Stimulated activated CD4-positive, alpha-beta T cell treated with anti-CD3 and anti-CD28 coated beads, Interleukin-12 subunit alpha, Interleukin-12 subunit beta, amount 100 ng/mL, for 48 hours (primary cell): ENCODE measurements around the gene PHACTR4.
"Not testable (repeated sequence)": the region's sequence is repeated elsewhere in the genome, so short reads cannot be mapped to it uniquely, and the experiment has no call there.

Experiments used
- DNase-seq, 3 donors: peaks; one replicate each; pipeline ENCODE4 v3.0.0-alpha.2; 2020; ENCODE audit warnings: low read depth in 2 of 3, low spot score in 1 of 3

Gene PHACTR4

GRCh38 chr1:28369371-28370238, at the start of gene PHACTR4:
TSS of gene PHACTR4 (plus strand) at chr1:28369740. CDS start at chr1:28407448, 37,708 bp downstream.
- peak; percentile 71 to 83 (median 75) for DNase-seq

DNA sequence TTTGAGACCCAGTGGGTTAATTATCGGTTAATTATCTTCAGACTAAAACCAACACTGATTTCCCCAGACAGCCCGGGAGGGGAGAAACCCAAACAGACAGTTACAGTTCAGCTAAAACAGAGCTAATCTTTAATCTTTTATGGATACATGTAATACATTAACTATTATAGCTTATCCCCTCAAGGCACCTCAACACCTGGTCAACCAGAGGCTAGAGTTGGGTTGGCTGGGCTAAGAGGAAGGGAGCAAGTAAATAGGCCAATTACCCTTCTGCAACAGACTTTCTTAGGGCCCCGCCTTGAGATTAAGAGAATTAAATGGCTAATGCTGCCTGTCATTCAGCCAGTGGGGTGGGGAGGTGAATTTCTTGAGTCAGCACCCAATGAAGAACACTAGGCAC, 47.3 kb upstream of the PHACTR4 start:
- DNase-seq, result no peak

DNA sequence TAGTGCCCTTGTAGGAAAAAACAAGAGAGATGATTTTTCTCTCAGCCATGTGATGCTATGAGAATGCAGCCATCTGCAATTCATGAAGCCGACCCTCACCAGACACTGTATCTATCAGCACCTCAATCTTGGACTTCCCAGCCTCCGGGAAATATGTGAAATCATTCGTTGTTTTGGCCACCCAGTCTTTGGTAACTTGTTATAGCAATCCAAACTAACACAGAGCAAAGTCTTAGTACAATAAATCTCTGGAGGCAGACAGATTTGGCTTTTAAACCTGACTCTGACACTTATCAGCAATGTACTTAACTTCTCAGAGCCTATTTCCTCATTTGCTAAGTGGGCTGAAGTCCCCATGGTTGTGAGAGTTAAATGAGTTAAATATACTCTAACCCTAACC, 45.8 kb upstream of the PHACTR4 start:
- DNase-seq, result no peak

GRCh38 chr1:28326515-28326914, 43.0 kb upstream of the PHACTR4 start:
- DNase-seq, result no peak

GRCh38 chr1:28326984-28327383, 42.6 kb upstream of the PHACTR4 start:
- DNase-seq, result no peak

GRCh38 chr1:28327431-28327830, 42.1 kb upstream of the PHACTR4 start:
- DNase-seq, result not testable (repeated sequence)

DNA sequence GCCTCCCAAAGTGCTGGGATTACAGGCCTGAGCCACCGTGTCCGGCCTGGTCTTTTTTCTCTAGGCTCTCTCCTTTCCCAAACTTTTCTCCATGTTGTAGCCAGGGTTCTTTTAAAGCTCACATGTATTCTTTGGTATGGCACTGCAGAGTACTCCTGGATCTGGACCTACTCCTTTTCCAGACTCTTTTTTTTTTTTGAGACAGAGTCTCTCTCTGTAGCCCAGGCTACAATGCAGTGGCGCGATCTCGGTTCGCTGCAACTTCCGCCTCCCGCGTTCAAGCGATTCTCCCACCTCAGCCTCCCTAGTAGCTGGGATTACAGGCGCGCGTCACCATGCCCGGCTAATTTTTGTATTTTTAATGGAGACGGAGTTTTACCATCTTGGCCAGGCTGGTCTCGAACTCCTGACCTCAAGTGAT, 41.3 kb upstream of the PHACTR4 start:
- peak in 1 of 3 donors; percentile 11 for DNase-seq

DNA sequence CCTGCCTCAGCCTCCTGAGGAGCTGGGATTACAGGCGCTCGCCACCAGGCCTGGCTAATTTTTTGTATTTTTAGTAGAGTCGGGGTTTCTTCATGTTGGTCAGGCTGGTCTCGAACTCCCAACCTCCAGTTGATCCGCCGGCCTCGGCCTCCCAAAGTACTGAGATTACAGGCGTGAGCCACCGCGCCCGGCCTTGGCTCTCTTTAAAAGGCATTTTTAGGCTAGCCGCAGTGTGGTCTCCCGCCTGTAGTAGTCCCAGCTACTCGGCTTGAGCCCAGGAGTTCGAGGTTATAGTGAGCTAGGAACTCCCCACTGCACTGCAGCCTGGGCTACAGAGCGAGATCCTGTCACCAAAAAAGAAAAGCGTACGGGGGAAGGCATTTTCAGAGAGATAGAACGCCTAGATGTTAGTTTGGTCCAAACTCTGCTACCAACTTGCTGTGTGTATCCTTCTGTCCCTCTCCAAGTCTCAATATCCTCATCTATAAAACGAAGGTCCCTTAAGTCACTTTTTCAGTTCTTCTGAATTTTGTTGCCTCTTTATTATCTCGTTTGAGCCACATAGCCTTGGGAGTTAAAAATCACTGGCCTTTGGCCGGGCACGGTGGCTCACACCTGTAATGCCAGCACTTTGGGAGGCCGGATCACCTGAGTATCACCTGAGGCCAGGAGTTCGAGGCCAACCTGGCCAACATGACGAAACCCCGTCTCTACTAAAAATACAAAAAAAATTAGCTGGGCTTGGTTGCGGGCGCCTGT, 40.0 kb upstream of the PHACTR4 start:
- peak; percentile 17 to 33 (median 30) for DNase-seq

DNA sequence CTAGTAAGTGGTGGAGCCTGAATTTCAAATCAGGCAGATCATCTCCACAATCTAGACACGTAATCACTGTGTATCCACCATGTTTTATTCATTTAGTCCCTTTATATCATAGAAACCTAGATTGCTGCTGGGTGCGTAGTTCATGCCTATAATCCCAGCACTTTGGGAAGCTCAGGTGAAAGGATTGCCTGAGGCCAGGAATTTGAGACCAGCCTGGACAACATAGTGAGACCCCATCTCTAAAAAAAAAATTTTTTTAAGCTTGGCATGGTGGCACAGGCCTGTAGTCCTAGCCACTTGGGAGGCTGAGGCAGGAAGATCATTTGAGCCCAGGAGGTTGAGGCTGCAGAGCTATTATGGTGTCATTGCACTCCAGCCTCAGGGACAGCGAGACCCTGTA, 30.6 kb upstream of the PHACTR4 start:
- DNase-seq, result no peak

DNA sequence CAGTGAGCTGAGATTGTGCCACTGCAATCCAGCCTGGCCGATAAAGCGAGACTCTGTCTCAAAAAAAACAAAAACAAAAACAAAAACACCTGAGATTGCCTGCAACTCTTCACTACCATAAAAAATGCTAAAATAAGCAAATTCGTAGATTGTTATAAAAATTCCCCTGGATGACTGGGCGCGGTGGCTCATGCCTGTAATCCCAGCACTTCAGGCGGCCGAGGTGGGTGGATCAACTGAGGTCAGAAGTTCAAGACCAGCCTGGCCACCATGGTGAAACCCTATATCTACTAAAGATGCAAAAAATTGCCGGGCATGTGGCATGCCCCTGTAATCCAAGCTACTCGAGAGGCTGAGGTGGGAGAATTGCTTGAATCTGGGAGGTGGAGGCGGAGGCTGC, 30.0 kb upstream of the PHACTR4 start:
- no peak for DNase-seq

DNA sequence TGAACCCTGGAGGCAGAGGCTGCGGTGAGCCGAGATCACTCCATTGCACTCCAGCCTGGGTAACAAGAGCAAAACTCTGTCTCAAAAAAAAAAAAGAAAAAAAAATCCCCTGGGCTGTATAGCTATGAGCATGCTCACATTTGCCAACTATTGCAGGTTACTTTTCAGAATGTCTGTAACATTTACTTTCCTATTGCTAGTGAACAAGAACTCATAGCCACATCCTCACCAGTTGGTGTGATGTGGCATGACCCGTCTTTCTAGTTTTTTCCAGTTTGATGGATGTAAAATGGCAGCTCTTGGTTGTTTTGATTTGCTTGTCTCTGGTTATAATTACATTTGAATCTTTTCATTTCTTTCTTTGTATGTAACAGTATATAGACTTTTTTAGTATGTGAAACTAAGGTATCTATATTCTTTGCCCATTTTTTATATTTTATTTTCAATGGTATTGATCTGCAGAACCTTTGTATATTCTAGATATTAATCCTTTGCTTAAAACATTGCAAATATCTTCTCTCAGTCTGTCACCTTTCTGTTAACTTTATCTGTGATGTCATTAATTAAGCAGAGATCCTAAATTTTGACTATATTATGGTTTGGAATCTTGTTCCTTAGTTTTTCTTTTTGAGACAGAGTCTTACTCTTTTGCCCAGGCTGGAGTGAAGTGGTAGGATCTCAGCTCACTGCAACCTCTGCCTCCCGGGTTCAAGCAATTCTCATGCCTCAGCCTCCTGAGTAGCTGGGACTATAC, 29.1 kb upstream of the PHACTR4 start:
- DNase-seq, result no peak

DNA sequence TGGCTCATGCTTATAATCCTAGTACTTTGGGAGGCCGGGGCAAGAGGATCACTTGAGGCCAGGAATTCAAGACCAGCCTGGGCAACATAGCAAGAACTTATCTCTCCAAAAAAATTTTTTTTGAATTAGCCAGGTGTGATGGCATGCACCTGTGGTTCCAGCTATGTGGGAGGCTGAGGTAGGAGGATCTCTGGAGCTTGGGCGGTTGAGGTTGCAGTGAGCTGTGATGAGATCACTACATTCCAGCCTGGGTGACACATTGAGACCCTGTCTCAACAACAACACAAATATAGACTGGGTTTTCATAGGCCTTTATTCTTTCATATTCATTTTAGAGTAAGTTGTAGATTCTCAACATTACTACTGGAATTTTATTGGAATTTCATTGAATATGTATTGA, 27.9 kb upstream of the PHACTR4 start:
- DNase-seq, result no peak

DNA sequence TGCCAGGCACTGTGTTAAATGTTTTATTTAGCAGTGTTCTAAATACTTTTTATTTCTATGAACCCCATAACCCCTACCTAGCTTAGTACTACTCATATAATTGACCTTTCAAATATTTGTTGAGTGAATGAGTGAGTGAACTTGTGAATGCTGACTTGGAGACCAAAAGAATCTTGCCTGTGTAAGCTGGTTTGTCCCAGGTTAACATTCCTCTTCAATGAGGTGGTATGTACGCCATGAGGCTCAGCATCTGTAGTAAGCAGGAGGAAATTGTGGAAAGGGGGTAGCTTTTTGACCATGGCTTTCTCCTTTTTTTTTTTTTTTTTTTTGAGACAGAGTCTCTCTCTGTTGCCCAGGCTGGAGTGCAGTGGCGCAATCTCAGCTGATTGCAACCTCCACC, 26.1 kb upstream of the PHACTR4 start:
- DNase-seq, result no peak

DNA sequence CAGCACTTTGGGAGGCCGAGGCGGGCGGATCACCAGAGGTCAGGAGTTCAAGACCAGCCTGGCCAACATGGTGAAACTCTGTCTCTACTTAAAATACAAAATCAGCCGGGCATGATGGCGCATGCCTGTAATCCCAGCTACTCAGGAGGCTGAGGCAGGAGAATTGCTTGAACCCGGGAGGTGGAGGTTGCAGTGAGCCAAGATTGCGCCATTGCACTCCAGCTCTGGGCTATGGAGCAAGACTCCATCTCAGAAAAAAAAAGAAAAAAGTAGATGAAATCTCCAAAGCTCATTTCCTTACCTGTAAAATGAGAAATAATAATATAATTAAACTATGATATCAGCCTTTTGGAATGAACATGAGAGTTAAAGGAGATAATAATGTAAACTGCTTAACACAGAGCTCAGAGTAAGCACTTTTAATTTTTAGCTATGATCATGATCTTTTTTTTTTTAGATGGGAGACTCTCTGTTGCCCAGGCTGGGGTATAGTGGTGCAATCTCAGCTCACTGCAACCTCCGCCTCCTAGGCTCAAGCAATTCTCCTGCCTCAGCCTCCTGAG, 16.2 kb upstream of the PHACTR4 start:
- DNase-seq, result not testable (repeated sequence)

DNA sequence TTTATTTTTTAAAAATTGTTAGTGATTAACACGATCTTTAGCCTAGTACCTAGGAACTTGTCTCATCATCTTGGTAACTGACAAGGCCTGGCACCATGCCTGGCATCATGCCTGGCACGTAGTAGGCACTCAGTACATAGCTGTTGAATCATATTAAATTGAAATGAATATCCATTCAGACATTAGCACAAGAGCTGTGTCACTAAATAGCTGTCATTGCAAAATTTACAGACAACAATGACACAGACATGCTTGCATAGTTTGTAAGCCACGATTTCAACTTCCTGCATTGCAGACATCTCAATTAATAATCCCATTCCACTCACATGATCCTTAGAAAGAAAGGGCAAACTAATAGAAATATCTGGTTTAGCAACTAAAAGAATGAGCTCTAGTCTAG, 15.4 kb upstream of the PHACTR4 start:
- no peak for DNase-seq

- DNase-seq, result no peak
Observed at GRCh38 chr1:28358716-28359115, 10.8 kb upstream of the PHACTR4 start.

- DNase-seq, result peak; percentile 54 to 71 (median 58)
Observed at GRCh38 chr1:28359592-28360239, 9.8 kb upstream of the PHACTR4 start.

DNA sequence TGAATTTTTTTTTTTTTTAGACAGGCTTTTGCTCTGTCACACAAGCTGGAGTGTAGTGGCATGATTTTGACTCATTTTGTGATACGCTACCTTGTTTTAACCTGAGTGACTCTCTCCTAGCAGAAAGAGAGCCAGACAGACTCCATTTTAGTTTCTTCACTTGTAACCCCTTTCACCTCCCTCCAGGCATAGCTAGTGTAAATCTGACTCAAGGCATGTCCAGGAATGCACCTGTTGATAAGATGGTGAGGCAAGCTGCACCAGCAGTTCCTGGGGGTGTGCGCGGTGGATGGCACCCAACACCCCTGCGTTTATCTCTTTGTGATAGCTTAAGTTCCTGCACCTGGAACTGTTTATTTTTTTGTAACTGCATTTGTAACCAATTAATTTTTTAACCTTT, 4.7 kb upstream of the PHACTR4 start:
- DNase-seq, result no peak

DNA sequence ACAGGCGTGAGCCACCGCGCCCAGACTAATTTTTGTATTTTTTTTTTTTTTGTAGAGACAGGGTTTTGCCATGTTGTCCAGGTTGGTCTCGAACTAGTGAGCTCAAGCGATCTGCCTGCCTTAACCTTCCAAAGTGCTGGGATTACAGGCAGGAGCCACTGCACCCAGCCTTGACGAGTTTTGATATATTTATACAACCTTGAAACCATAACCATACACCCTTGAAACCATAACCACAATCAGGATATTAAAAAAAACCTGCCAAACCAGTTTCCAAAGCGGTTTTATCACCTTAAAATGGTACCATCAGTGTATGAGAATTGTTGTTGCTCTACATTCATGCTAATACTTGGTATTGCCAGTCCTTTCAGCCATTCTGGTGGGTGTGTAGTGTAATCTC, 3.7 kb upstream of the PHACTR4 start:
- no peak for DNase-seq

DNA sequence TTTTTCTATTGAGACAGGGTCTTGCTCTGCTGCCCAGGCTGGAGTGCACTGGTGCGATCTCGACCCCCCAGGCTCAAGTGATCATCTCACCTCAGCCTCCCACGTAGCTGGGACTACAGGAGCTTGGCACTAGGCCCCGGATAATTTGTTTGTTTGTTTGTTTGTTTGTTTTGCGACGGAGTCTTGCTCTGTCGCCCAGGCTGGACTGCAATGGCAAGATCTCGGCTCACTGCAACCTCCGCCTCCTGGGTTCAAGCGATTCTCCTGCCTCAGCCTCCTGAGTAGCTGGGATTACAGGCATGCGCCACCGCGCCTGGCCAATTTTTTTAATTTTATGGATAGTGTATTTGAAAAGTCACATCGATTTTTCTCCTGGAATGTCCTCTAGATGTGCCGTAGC, 932 bp upstream of the PHACTR4 start:
- not testable (repeated sequence) for DNase-seq
